ENCODE results near the gene COASY. TPM values are rescaled to one million over a fixed set of nuclear protein-coding genes. Genes with fewer than 3 reads are reported as not detected.

Gene COASY
- total RNA-seq, 3 donors from 2014 or later (not counting 1 experiment from before 2014, with no cell fraction given) = 61.1 to 67.8 (median 62.3) TPM

GRCh38 chr17:42579794-42580551 lies 18.0 kb downstream of the COASY start:
- H3K4me3 ChIP-seq (ENCODE audit: low read length) = no peak overlapping the region
- WGBS (ENCODE audit: insufficient coverage) = 72% methylated on average over 2 of the region's 2 CpGs
- Mint-ChIP-seq H3K27ac (peak overlapping the region; percentile 34 to 61), H3K4me3 (no peak overlapping the region), H3K9me3 (no peaks in the 10 kb centered on the region), H3K27me3 (ENCODE audit: low read depth in 2 of 2) (no peaks in the 10 kb centered on the region), H3K36me3 (peaks cover 7% of the 10 kb centered on the region), H3K4me1 (peaks cover 28 to 31% of the 10 kb centered on the region in 2 donors)
- no peak overlapping the region for H3K27ac ChIP-seq (ENCODE audit: low read length)
- H3K9me3 ChIP-seq (ENCODE audit: control insufficient read depth, insufficient read depth, low read length) = no peaks in the 10 kb centered on the region
- ATAC-seq (no peak), DNase-seq (no peak)
- no peak for TF ChIP-seq CTCF (IDR thresholded peaks at IDR 0.05)
- H3K27me3 ChIP-seq (ENCODE audit: control insufficient read depth, insufficient read depth, low read length) = no peaks in the 10 kb centered on the region
- H3K4me1 ChIP-seq (ENCODE audit: control insufficient read depth, insufficient read depth, low read length) = peaks cover 18% of the 10 kb centered on the region
- intact Hi-C loops (cut with micrococcal nuclease) = loop anchor here (2.0 to 5.0 kb wide), 2 partner anchors 17 to 182 kb away; partner anchors contain the start of genes COASY and RAMP2
- H3K36me3 ChIP-seq (ENCODE audit: control insufficient read depth, insufficient read depth, low read length) = peaks cover 56% of the 10 kb centered on the region

- Histone ChIP-seq H3K27ac (ENCODE audit: low read length) (no peak overlapping the region), H3K9me3 (ENCODE audit: control insufficient read depth, insufficient read depth, low read length) (no peaks in the 10 kb centered on the region), H3K27me3 (ENCODE audit: control insufficient read depth, insufficient read depth, low read length) (no peaks in the 10 kb centered on the region), H3K4me1 (ENCODE audit: control insufficient read depth, insufficient read depth, low read length) (peaks cover 21% of the 10 kb centered on the region), H3K4me3 (ENCODE audit: low read length) (no peak overlapping the region), H3K36me3 (ENCODE audit: control insufficient read depth, insufficient read depth, low read length) (peaks cover 66% of the 10 kb centered on the region)
- H3K36me3 Mint-ChIP-seq = peaks cover 7% of the 10 kb centered on the region
- H3K4me3 Mint-ChIP-seq = no peak overlapping the region
- DNase-seq = no peak
- H3K9me3 Mint-ChIP-seq = no peaks in the 10 kb centered on the region
- no peaks in the 10 kb centered on the region for H3K27me3 Mint-ChIP-seq (ENCODE audit: low read depth in 2 of 2)
- 97% methylated on average over 10 of the region's 10 CpGs for WGBS (ENCODE audit: insufficient coverage)
- TF ChIP-seq CTCF (IDR thresholded peaks at IDR 0.05) = no peak
- peaks cover 24 to 27% of the 10 kb centered on the region in 2 donors for H3K4me1 Mint-ChIP-seq
- no peak for ATAC-seq
- intact Hi-C loops (cut with micrococcal nuclease) = no loop called here
- no peak overlapping the region for H3K27ac Mint-ChIP-seq
Measured at GRCh38 chr17:42581744-42582270, 19.9 kb downstream of the COASY start.

- H3K27ac Mint-ChIP-seq = no peak overlapping the region
- WGBS (ENCODE audit: insufficient coverage) = 94% methylated on average over 9 of the region's 9 CpGs
- H3K27me3 ChIP-seq (ENCODE audit: control insufficient read depth, insufficient read depth, low read length) = no peaks in the 10 kb centered on the region
- ATAC-seq = peak in 1 of 3 donors; percentile 46
- intact Hi-C loops (cut with micrococcal nuclease) = no loop called here
- H3K27me3 Mint-ChIP-seq (ENCODE audit: low read depth in 2 of 2) = no peaks in the 10 kb centered on the region
- peaks cover 3% of the 10 kb centered on the region for H3K4me1 ChIP-seq (ENCODE audit: control insufficient read depth, insufficient read depth, low read length)
- H3K4me3 ChIP-seq (ENCODE audit: low read length) = no peak overlapping the region
- H3K4me1 Mint-ChIP-seq = peaks cover 5 to 15% of the 10 kb centered on the region in 2 donors
- TF ChIP-seq CTCF (IDR thresholded peaks at IDR 0.05) = no peak
- no peak for DNase-seq
- peaks cover 83% of the 10 kb centered on the region for H3K36me3 ChIP-seq (ENCODE audit: control insufficient read depth, insufficient read depth, low read length)
- H3K36me3 Mint-ChIP-seq = peaks cover 7% of the 10 kb centered on the region
- no peak overlapping the region for H3K27ac ChIP-seq (ENCODE audit: low read length)
- no peaks in the 10 kb centered on the region for H3K9me3 ChIP-seq (ENCODE audit: control insufficient read depth, insufficient read depth, low read length)
- H3K9me3 Mint-ChIP-seq = no peaks in the 10 kb centered on the region
- no peak overlapping the region for H3K4me3 Mint-ChIP-seq
Measured at GRCh38 chr17:42584880-42585279, 22.9 kb downstream of the COASY start.

All from natural killer cell (primary cell).